HG02943 (cell line): ENCODE data around the gene YKT6.
"Not testable (repeated sequence)": the region's sequence is repeated elsewhere in the genome, so short reads cannot be mapped to it uniquely, and the experiment has no call there.

Experiments used
- ATAC-seq: cut with Tn5 transposase; IDR thresholded peaks from one replicate; pipeline ENCODE4 v1.9.1; 2021; ENCODE audit warnings: mild to moderate bottlenecking, low read depth, moderate library complexity; ENCODE audit not compliant: unreplicated experiment

Gene YKT6

GRCh38 chr7:44171901-44172300 lies 28.9 kb upstream of the YKT6 start:
- ATAC-seq, result not testable (repeated sequence)

GRCh38 chr7:44172352-44172751 lies 28.4 kb upstream of the YKT6 start:
- no peak for ATAC-seq

GRCh38 chr7:44172803-44173424 lies 27.9 kb upstream of the YKT6 start:
- no peak for ATAC-seq

GRCh38 chr7:44173911-44174693 lies 26.7 kb upstream of the YKT6 start:
- no peak for ATAC-seq

- ATAC-seq, result not testable (repeated sequence)
Measured at GRCh38 chr7:44174694-44174948, 26.2 kb upstream of the YKT6 start.

GRCh38 chr7:44175730-44176129 lies 25.0 kb upstream of the YKT6 start:
- no peak for ATAC-seq

- ATAC-seq, result no peak
Measured at GRCh38 chr7:44176486-44176885, 24.3 kb upstream of the YKT6 start.

GRCh38 chr7:44177570-44178131 lies 23.1 kb upstream of the YKT6 start:
- no peak for ATAC-seq

GRCh38 chr7:44180631-44181030 lies 20.1 kb upstream of the YKT6 start:
- ATAC-seq, result no peak

GRCh38 chr7:44182827-44183226 lies 18.0 kb upstream of the YKT6 start:
- no peak for ATAC-seq

GRCh38 chr7:44183386-44183785 lies 17.4 kb upstream of the YKT6 start:
- no peak for ATAC-seq

- no peak for ATAC-seq
Measured at GRCh38 chr7:44184206-44184872, 16.4 kb upstream of the YKT6 start.

- ATAC-seq, result no peak
Measured at GRCh38 chr7:44184873-44185446, 15.8 kb upstream of the YKT6 start.

GRCh38 chr7:44185729-44186128 lies 15.0 kb upstream of the YKT6 start:
- ATAC-seq, result no peak

- ATAC-seq, result no peak
Measured at GRCh38 chr7:44186736-44187135, 14.0 kb upstream of the YKT6 start.

- no peak for ATAC-seq
Measured at GRCh38 chr7:44187636-44188416, 13.0 kb upstream of the YKT6 start.

- no peak for ATAC-seq
Measured at GRCh38 chr7:44188480-44189225, 12.1 kb upstream of the YKT6 start.

- no peak for ATAC-seq
Measured at GRCh38 chr7:44189286-44189992, 11.3 kb upstream of the YKT6 start, which contains the start of gene GCK. GCK (minus strand) TSS chr7:44189439; CDS start chr7:44188953, 486 bp downstream.
